GM19467 (cell line): Measurements from ENCODE around the gene CBLC.

ENCODE experiments used
- ATAC-seq: cut with Tn5 transposase; IDR thresholded peaks from one replicate; pipeline ENCODE4 v1.9.1; 2021; ENCODE audit warnings: mild to moderate bottlenecking, moderate library complexity; ENCODE audit not compliant: unreplicated experiment

The CBLC gene, protein sequence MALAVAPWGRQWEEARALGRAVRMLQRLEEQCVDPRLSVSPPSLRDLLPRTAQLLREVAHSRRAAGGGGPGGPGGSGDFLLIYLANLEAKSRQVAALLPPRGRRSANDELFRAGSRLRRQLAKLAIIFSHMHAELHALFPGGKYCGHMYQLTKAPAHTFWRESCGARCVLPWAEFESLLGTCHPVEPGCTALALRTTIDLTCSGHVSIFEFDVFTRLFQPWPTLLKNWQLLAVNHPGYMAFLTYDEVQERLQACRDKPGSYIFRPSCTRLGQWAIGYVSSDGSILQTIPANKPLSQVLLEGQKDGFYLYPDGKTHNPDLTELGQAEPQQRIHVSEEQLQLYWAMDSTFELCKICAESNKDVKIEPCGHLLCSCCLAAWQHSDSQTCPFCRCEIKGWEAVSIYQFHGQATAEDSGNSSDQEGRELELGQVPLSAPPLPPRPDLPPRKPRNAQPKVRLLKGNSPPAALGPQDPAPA

GRCh38 chr19:44777715-44778347, at the start of gene CBLC:
TSS of gene CBLC (plus strand) at chr19:44777890. CDS start at chr19:44777932, 42 bp downstream.
- ATAC-seq, result no peak

- no peak for ATAC-seq
These were observed 49.5 kb upstream of the CBLC start for GRCh38 chr19:44728178-44728577.

GRCh38 chr19:44729516-44730033, 48.1 kb upstream of the CBLC start:
- ATAC-seq, result no peak

- no peak for ATAC-seq
These were observed 46.6 kb upstream of the CBLC start for GRCh38 chr19:44731081-44731480.

GRCh38 chr19:44731622-44732021, 46.1 kb upstream of the CBLC start:
- ATAC-seq, result no peak

DNA sequence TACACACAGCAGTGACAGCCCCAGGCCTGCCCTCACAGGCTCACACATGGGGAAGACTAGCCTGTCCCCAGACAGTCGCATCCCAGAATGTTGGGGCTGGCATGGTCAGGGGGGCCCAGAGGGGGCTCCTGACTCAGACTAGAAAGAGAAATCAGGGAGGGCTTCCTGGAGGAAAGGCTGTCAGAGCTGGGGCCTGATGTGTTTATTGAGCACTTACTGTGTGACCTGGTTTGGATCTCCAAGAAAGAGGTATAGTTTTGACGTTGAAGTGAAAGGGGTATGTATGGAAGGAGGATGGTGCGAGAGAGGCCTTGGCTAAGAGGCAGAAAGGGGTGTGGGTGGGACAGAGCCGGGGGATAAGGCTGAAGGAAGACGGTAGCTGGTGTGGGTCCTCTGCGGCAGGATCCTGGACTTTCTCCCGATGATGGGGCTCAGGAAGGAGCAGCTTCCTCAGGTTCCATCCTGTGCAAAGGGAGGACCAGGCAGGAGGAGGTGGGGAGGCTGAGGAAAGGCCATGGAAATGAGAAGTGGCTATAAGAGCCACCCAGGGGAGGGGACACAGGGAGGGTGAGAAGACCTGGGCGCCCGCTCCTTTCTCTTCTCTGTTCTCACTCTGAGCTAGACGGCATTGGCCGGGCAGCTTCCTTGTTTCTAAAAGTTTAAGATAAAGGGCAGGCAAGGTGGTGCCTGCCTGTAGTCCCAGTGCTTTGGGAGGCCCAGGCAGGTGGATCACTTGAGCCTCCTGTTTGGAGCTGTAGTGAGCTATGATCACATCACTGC, 45.3 kb upstream of the CBLC start:
- ATAC-seq, result no peak

- no peak for ATAC-seq
These were observed 43.3 kb upstream of the CBLC start for GRCh38 chr19:44734357-44734756.

GRCh38 chr19:44735011-44735410, 42.7 kb upstream of the CBLC start:
- no peak for ATAC-seq

- no peak for ATAC-seq
These were observed 40.2 kb upstream of the CBLC start for GRCh38 chr19:44737238-44738071.

GRCh38 chr19:44738136-44738535, 39.6 kb upstream of the CBLC start:
- ATAC-seq, result no peak

DNA sequence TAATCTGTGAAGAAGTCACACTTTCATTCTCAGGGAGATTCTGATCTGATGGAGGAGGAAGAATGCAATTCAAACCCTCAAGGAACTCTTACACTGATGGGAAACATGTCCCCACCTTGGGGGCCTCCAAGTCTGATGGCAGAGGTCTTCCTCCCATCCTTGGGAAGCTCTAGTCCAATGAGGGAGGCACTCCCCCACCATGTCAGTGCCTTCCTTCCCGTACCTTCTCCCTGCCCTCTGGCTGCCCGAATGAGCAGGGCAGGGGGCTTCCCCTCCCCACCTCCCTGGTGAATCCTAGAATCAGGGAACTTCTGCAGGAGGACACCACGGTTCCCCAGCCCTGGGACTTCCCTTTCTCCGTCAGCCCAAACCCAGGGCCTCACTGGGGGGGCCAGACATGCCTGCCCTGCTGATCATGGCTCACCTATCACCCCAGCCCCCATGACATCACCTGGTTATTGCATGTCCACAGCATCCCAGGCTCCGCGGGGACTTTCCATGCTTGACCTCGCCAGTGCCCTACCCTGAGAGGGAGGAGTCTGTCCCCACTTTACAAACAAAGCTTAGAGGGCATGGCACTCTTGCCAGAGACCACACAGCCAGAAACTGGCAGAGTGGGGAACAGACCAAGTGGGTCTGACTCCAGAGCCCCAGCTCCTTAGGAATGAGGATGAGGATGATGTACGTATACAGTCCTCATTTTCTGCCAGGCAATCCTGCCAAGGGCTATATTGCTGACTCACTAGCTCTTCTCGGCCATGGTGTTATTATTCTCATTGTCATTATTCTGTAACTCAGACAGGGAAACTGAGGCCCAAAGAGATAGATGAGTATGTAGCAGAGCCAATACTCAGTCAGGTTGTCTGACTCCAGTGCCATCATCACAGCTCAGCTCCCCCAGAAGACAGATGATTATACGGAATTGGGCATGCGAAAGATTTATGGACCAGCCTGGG, 38.8 kb upstream of the CBLC start:
- no peak for ATAC-seq

DNA sequence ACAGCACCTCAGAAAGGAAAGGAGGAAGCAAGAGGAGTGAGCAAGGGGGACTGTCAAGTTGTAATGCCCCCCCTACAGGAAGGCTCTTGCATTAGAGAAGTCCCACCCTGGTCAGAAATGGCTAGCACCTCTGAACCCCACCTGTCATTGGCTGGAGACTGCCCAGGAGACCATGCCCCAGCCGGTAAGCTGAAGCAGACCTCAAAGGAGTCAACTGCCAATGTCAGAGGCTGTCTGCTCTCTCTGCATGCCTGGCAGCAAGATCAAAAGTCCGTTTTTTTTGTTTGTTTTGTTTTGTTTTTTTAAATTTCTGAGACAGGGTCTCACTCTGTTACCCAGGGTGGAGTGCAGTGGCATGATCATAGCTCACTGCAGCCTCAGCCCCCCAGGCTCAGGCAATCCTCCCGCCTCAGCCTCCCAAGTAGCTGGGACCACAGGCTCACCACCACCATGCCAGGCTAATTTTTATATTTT, 37.3 kb upstream of the CBLC start:
- ATAC-seq, result no peak

DNA sequence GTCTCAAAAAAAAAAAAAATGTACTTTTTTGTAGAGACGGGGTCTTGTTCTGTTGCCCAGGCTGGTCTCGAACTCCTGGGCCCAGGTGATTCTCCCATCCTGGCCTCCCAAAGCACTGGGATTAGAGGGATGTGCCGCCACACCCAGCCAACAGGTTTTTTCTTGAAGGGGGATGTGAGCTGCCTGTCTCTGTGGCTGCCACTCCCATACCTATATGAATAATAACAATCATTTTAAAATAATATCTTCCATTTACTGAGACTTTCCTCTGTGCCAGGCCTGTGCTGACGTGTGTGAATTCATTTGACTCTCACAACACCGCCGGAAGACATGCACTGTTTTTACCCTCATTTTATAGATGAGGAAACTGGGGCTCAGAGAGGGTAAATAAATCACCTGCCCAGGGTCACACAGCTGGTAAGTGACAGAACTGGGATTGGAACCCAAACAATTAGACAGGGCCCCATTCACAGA, 36.4 kb upstream of the CBLC start:
- no peak for ATAC-seq

- no peak for ATAC-seq
These were observed 35.8 kb upstream of the CBLC start for GRCh38 chr19:44741841-44742329.

DNA sequence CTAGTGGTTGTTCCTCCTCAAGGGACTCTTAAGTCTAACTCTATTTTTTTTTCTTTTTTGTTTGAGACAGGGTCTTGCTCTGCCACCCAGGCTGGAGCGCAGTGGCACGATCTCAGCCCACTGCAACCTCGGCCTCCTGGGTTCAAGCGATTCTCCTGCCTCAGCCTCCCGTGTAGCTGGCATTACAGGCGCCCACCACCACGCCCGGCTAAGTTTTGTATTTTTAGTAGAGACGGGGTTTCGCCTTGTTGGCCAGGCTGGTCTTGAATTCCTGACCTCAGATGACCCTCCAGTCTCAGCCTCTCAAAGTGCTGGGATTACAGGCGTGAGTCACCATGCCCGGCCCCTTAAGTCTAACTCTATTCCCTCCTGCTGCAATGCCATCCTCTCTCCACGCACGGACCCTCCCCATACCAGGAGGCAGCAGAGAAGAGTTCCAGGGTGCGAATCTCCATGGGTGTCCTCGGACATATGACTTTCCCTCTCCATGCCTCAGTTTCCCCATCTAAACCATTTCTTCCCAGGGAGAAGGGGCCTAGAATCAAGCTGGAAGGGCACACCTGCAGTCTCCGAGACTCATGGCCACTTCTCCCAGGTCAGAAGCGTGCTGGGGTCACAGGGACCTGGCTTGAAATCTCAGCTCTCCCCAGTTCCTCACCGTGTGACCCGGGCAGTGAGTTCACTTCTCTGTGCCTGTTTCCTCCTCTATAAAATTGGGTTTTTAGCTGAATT, 35.2 kb upstream of the CBLC start:
- no peak for ATAC-seq

DNA sequence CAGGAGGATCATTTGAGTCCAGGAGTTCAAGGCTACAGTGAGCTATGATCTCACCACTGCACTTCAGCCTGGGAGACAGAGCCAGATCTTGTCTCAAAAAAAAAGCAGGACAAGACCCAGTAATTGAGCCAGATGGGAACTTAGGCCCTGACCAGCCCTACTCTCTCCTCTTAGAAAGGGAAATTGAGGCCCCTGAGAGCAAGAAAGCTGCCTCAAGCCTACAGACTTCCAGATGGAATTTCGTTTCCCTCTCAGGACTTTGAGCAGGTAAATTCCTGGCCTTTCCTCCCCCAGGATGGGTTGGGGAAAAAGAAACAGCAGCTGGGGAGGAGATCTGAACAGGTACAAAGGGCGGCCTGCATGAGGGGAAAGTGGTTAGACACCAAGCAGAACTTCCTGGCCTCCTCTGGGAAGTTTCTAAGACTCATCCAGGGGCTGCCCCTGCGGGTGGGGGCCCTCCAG, 32.8 kb upstream of the CBLC start:
- no peak for ATAC-seq

- ATAC-seq, result no peak
These were observed 32.3 kb upstream of the CBLC start for GRCh38 chr19:44745341-44745831.
